Vagina (tissue), 2 donors: ENCODE results near the gene TMSB10. TPM values are rescaled to one million over a fixed set of nuclear protein-coding genes. Genes with fewer than 3 reads are reported as not detected.

Experiments
- DNase-seq, 2 donors: peaks; one replicate each; pipeline ENCODE4 v3.0.0-alpha.2; 2017; ENCODE audit errors: extremely low spot score in 2 of 2
- H3K27ac ChIP-seq: fragments of 200-600 bp; sonication (generic); one replicate; pipeline ENCODE4 v1.5.1; 2019
- H3K27me3 ChIP-seq: fragments of 200-600 bp; sonication (generic); one replicate; pipeline ENCODE4 v1.5.1; 2019
- H3K36me3 ChIP-seq, 2 donors: fragments of 200-600 bp; sonication (generic); one replicate each; pipeline ENCODE4 v1.5.1; 2017 to 2019
- H3K4me1 ChIP-seq: fragments of 200-600 bp; sonication (generic); one replicate; pipeline ENCODE4 v1.5.1; 2019
- H3K4me3 ChIP-seq, 2 donors: fragments of 200-600 bp; sonication (generic); 1 replicate in 1 of 2; 2 replicates in 1 of 2; pipeline ENCODE4 v1.5.1; 2016 to 2019
- H3K9me3 ChIP-seq: fragments of 200-600 bp; sonication (generic); one replicate; pipeline ENCODE4 v1.5.1; 2019
- POLR2A ChIP-seq, 2 donors: fragments of 450-650 bp; IDR thresholded peaks; one replicate each; pipeline ENCODE4 v1.6.1; 2017; ENCODE audit warnings: antibody characterized with exemption in 2 of 2, mild to moderate bottlenecking in 2 of 2, moderate library complexity in 2 of 2
- POLR2AphosphoS5 ChIP-seq, 2 donors: sonication (generic); formaldehyde crosslinking; IDR thresholded peaks; one replicate each; pipeline ENCODE4 v1.9.0; 2017; ENCODE audit warnings: antibody characterized with exemption in 2 of 2, mild to moderate bottlenecking in 2 of 2, low read depth in 1 of 2; ENCODE audit not compliant: insufficient read depth in 1 of 2
- intact Hi-C: fragments of 100-400 bp; cut with DNase I; formaldehyde crosslinking; loops from one replicate; pipeline ENCODE4 v1.15.1; 2023
- total RNA-seq: library from RNA; depleted of rRNA; stranded (reverse); fragments of >200 nt; gene quantifications from one replicate; pipeline ENCODE4 v1.2.3, GENCODE V29; 2016
- TF ChIP-seq, protein P1 (sequence below), 3 experiments: fragments of 450-650 bp in 2 of 3; fragments of 200-600 bp in 1 of 3; sonication (generic) in 1 of 3; IDR thresholded peaks; one replicate each; pipeline ENCODE4 v1.5.1; 2017 to 2019; ENCODE audit warnings: antibody characterized with exemption in 3 of 3, mild to moderate bottlenecking in 2 of 3, moderate library complexity in 2 of 3

The TMSB10 gene
- total RNA-seq, 1 donor from 2014 or later = 2,211 TPM

DNA sequence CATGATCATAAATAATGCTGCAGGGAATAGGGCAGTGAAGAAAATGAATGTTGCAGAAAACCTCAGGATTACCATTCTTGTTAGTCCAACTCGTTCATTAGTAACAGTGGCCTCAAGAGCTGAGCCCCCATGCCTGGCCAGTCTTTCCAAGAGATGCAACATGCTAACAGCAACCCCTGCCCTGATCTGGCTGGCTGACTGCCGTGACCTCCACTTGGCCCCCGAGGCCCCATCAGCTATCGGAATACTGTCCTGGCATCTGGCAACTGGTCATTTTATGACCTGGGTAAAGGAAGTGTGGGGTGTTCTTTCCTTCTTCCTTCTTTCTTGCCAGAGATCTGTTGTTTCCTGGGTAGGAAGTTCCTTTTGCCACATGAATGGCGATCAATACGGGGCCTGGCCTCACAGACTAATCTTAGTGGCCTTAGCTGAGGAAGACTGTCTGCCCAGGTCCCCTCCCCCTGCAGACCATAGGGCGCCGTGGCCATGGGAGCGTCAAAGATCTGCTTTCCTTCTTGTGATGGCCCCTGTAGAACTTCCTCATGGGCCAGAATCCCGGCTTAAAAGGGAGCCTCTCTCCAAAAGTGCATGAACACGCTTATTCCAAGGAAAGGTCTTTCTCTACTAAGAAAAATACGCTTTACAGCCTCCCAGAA is 14.0 kb upstream of the TMSB10 start:
- Histone ChIP-seq H3K27me3 (no peaks in the 10 kb centered on the region), H3K9me3 (no peaks in the 10 kb centered on the region), H3K4me1 (peaks cover 17% of the 10 kb centered on the region), H3K36me3 (no peaks in the 10 kb centered on the region), H3K27ac (no peak overlapping the region), H3K4me3 (no peak overlapping the region)
- TF ChIP-seq POLR2AphosphoS5 (IDR thresholded peaks at IDR 0.05; ENCODE audit: insufficient read depth in 1 of 2, low read depth in 1 of 2) (no peak), POLR2A (IDR thresholded peaks at IDR 0.05) (no peak)
- TF ChIP-seq, protein P1, sequence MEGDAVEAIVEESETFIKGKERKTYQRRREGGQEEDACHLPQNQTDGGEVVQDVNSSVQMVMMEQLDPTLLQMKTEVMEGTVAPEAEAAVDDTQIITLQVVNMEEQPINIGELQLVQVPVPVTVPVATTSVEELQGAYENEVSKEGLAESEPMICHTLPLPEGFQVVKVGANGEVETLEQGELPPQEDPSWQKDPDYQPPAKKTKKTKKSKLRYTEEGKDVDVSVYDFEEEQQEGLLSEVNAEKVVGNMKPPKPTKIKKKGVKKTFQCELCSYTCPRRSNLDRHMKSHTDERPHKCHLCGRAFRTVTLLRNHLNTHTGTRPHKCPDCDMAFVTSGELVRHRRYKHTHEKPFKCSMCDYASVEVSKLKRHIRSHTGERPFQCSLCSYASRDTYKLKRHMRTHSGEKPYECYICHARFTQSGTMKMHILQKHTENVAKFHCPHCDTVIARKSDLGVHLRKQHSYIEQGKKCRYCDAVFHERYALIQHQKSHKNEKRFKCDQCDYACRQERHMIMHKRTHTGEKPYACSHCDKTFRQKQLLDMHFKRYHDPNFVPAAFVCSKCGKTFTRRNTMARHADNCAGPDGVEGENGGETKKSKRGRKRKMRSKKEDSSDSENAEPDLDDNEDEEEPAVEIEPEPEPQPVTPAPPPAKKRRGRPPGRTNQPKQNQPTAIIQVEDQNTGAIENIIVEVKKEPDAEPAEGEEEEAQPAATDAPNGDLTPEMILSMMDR (IDR thresholded peaks at IDR 0.05) = no peak
- peak in 1 of 2 donors; percentile 34 for DNase-seq
- intact Hi-C loops = no loop called here

DNA sequence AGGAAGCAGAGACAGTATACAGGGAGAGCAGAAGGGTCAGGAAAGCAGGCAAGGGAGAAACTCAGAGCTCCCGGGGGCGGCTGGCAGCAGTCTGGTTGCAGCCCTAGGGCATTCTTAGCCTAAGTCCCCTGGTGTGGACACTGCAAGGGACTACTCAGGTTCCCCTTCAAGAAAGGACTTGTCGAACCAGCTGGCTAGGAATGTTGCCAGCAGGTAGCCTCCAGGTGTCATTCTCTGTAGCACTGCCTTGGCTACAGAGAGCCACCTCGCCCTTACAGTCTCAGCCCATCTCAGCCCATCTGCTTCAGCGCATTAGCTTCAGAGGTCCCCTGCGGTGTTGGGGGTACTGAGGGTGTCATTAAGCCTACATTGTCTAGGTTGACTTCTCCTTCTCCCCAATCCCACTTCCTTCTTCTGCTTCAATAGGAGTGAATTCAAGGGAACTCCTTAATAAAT is 11.3 kb upstream of the TMSB10 start:
- no peak for TF ChIP-seq POLR2A (IDR thresholded peaks at IDR 0.05)
- TF ChIP-seq POLR2AphosphoS5 (IDR thresholded peaks at IDR 0.05; ENCODE audit: insufficient read depth in 1 of 2, low read depth in 1 of 2) = no peak
- TF ChIP-seq, protein P1 (IDR thresholded peaks at IDR 0.05) = no peak
- H3K27ac ChIP-seq = no peak overlapping the region
- H3K4me3 ChIP-seq = no peak overlapping the region
- no peaks in the 10 kb centered on the region for H3K36me3 ChIP-seq
- H3K9me3 ChIP-seq = no peaks in the 10 kb centered on the region
- peaks cover 23% of the 10 kb centered on the region for H3K4me1 ChIP-seq
- DNase-seq = no peak
- H3K27me3 ChIP-seq = no peaks in the 10 kb centered on the region
- intact Hi-C loops = no loop called here

DNA sequence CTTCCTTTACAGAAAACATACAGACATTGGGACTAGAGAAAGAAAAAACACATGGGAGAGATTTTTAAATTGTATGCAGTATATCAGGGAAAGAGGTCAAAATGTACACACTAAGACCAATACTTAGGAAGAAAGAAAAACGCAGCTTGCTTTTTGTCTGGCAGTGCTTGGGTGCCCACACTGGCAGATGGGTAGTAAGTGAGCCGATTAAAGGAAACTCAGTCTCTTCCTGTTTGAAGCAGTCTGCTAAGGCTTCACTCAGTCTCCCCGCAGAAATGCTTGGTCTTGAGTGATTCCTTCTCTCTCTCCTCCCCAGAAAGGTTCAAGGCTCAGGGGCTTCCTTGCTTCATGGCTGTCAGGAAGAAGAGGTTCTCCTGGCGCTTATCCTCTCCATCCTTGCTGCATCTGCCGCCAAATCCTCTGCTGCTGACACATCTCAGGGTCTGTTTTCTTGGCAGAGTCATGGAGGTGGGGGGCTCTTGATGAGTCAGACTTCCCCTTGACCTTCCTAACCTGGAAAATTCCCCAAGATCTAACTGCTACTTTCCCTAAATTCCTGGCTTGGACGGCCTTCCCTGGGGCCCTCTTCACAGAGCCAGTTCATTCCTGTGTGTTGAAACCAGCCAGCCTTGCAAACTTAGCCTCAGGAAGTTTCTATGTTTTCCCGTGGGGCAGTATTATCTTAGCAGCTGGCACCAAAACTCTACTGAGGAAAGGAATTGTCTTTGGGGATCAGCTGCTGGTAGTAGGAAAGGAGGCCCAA is 10.5 kb upstream of the TMSB10 start:
- H3K4me3 ChIP-seq = no peak overlapping the region
- H3K36me3 ChIP-seq = no peaks in the 10 kb centered on the region
- DNase-seq = no peak
- H3K27ac ChIP-seq = no peak overlapping the region
- intact Hi-C loops = no loop called here
- no peaks in the 10 kb centered on the region for H3K27me3 ChIP-seq
- TF ChIP-seq, protein P1 (IDR thresholded peaks at IDR 0.05) = no peak
- TF ChIP-seq POLR2A (IDR thresholded peaks at IDR 0.05) = no peak
- no peak for TF ChIP-seq POLR2AphosphoS5 (IDR thresholded peaks at IDR 0.05; ENCODE audit: insufficient read depth in 1 of 2, low read depth in 1 of 2)
- no peaks in the 10 kb centered on the region for H3K9me3 ChIP-seq
- H3K4me1 ChIP-seq = peaks cover 21% of the 10 kb centered on the region

DNA sequence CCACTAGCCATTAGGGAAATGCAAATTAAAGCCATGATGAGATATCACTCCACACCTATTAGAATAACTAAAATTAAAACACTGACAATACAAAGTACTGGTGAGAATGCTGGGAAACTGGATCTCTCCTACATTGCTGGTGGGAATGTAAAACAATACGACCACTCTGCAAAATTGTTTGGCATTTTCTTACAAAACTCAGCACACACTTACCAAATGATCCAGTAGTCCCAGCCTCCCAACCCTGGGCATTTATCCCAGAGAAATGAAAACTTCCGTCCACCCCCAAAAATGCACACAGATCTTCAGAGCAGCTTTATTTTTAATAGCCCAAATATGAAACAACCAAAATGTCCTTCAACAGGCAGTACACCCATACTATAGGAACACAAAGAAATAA is 8.9 kb upstream of the TMSB10 start:
- intact Hi-C loops = no loop called here

More for the DNA sequence above, 8.9 kb upstream of the TMSB10 start:
- TF ChIP-seq POLR2AphosphoS5 (IDR thresholded peaks at IDR 0.05; ENCODE audit: insufficient read depth in 1 of 2, low read depth in 1 of 2) = no peak
- TF ChIP-seq, protein P1 (IDR thresholded peaks at IDR 0.05) = no peak
- no peak for TF ChIP-seq POLR2A (IDR thresholded peaks at IDR 0.05)
- DNase-seq = no peak
- H3K9me3 ChIP-seq = no peaks in the 10 kb centered on the region
- H3K4me1 ChIP-seq = peaks cover 21% of the 10 kb centered on the region
- no peak overlapping the region for H3K4me3 ChIP-seq
- no peaks in the 10 kb centered on the region for H3K27me3 ChIP-seq
- H3K36me3 ChIP-seq = no peaks in the 10 kb centered on the region
- H3K27ac ChIP-seq = no peak overlapping the region
